ENCODE measurements around the gene PKN2.

The PKN2 gene

DNA sequence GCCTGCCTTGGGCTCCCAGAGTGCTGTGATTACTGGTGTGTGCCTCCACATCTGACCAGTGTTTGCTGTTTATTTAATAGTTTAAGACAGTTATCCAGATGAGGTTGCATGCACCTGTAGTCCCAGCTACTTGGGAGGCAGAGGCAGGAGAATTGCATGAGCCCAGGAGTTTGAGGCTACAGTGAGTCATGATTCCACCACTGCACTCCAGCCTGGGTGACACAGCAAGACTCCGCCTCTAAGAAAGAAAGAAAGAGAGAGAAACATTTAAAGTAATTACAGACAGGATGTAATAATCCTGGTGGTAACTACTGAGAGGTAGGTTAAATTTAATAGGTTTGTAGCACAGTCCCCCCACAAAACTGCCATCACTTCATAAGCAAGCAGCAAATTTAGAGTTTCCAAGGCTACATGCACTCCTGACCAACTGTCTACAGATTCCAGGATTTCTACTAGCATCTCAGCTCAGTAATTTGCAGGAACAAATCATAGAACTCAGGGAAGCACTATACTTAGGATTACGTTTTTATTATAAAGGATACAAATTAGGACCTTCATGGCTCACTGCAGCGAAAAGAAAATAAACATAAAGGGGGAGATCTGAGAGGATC lies 89.6 kb downstream of the PKN2 start:
- TF ChIP-seq, protein P1, sequence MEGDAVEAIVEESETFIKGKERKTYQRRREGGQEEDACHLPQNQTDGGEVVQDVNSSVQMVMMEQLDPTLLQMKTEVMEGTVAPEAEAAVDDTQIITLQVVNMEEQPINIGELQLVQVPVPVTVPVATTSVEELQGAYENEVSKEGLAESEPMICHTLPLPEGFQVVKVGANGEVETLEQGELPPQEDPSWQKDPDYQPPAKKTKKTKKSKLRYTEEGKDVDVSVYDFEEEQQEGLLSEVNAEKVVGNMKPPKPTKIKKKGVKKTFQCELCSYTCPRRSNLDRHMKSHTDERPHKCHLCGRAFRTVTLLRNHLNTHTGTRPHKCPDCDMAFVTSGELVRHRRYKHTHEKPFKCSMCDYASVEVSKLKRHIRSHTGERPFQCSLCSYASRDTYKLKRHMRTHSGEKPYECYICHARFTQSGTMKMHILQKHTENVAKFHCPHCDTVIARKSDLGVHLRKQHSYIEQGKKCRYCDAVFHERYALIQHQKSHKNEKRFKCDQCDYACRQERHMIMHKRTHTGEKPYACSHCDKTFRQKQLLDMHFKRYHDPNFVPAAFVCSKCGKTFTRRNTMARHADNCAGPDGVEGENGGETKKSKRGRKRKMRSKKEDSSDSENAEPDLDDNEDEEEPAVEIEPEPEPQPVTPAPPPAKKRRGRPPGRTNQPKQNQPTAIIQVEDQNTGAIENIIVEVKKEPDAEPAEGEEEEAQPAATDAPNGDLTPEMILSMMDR (conservative IDR thresholded peaks at IDR 0.05; ENCODE audit: low read depth, low read length), result no peak
- DNase-seq (ENCODE audit: low read depth), result no peak
- no peak overlapping the region for H3K4me3 ChIP-seq (ENCODE audit: low read length)

DNA sequence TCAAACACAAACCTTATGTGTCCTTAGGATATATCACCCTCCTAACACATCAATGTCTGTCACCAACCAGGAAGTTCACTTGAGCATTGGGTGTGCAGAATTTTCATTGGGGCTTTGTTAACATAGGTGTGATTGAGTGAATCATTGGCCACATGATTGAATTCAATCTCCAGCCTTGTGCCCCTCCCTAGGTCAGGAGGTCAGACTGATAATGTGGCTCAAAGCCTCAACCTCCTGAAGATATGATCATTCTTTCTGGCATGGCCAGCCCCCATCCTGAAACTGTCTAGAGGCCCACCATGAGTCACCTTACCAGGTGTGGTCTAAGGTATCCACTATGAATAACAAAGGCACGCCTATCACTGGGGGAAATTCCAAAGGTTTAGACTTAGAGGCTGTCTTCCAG lies 90.1 kb downstream of the PKN2 start:
- H3K4me3 ChIP-seq (ENCODE audit: low read length), result no peak overlapping the region
- TF ChIP-seq, protein P1 (conservative IDR thresholded peaks at IDR 0.05; ENCODE audit: low read depth, low read length), result no peak
- DNase-seq (ENCODE audit: low read depth), result no peak

DNA sequence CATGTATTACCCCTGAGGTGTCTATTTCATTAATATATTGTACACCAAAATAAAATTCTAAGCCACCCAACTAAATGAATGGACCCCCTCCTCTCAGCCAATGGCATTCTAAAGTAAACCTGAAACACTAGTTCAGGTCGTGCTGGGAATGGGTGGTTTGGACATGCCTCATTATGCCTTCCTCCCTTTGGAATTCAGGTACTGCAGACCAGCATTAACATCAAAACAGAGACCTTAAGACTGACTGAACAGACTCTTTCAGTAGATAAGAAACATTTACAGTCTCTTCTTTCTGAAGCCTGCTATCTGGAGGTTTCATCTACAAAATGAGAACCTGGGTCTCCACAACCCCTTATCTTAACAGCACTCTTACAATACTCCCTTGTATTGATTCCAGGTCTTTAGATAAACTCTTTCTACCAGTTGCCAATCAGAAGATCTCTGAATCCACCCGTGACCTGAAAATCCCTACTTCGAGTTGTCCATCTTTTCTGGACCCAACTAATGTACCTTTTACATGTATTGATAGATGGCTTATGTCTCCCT lies 93.6 kb downstream of the PKN2 start:
- DNase-seq (ENCODE audit: low read depth), result no peak
- TF ChIP-seq, protein P1 (conservative IDR thresholded peaks at IDR 0.05; ENCODE audit: low read depth, low read length), result no peak
- no peak overlapping the region for H3K4me3 ChIP-seq (ENCODE audit: low read length)

DNA sequence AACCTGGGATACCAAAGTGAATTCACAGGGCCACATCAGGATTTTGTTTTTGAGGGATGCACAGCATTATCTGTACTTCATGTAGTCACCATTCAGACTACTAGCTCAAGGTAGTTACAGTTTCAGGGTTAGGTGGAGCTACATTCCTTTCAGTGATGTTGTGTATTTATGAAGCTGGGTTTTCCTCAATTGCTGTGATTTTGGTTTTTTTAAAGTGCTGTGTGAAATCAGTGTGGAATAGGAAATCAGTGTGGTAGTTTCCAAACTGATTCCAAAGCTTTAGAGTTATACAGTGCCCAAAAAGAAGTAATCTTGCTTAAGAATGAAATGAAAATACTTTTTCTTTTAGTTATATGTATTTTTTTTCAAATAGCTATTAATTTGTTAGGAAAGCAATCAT lies 95.8 kb downstream of the PKN2 start:
- no peak for DNase-seq (ENCODE audit: low read depth)
- no peak overlapping the region for H3K4me3 ChIP-seq (ENCODE audit: low read length)
- TF ChIP-seq, protein P1 (conservative IDR thresholded peaks at IDR 0.05; ENCODE audit: low read depth, low read length), result no peak

DNA sequence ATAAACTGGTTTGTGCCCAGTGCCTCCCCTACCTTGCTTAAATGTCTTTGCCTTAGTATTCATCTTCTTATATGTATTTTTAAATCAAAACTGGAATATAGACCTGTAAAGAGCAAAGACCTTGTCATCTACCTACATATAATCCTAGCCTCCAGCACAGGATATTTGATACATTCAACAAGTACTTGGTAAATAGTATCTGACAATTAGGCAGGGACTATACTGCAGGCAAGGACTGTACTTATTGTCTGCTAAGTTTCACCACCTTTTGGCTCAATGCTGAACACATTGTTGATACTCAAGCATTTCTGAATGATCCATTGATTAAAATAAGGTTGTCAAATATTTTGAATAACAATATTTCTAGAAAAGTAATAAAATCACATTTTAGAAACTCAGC lies 96.4 kb downstream of the PKN2 start:
- H3K4me3 ChIP-seq (ENCODE audit: low read length), result no peak overlapping the region
- no peak for DNase-seq (ENCODE audit: low read depth)
- TF ChIP-seq, protein P1 (conservative IDR thresholded peaks at IDR 0.05; ENCODE audit: low read depth, low read length), result no peak

DNA sequence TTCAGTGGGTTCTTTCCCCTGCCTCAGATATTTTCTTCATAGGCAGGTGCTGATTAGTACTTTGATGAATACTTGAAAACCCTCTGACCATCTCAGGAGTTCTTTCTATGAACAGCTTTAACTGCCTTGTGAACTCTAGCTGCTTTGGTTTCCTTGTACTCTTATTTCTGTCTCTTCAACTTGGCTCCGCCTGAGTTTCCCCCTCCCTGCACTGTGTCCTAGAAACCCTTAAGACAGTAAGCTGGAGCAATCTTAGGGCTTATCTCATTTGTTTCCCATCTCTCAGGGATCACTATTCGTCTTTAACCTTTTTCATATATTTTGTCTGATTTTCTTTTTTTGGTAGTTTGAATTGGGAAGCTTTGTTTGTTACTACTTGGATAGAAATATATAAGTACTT lies 99.1 kb downstream of the PKN2 start:
- DNase-seq (ENCODE audit: low read depth), result no peak
- TF ChIP-seq, protein P1 (conservative IDR thresholded peaks at IDR 0.05; ENCODE audit: low read depth, low read length), result no peak
- no peak overlapping the region for H3K4me3 ChIP-seq (ENCODE audit: low read length)

DNA sequence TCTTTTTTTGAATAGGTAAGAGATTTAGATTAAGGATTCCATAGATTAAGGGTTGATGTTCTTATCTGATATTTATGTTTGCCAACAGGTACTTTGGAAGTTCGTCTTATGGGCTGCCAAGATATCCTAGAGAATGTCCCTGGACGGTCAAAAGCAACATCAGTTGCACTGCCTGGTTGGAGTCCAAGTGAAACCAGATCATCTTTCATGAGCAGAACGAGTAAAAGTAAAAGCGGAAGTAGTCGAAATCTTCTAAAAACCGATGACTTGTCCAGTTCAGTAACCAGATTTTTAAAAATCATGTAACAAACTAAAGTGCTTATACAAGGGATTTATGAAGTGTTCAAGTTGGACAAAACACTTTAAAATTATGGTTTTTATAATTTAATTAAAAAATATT lies 100.5 kb downstream of the PKN2 start:
- TF ChIP-seq, protein P1 (conservative IDR thresholded peaks at IDR 0.05; ENCODE audit: low read depth, low read length), result no peak
- H3K4me3 ChIP-seq (ENCODE audit: low read length), result no peak overlapping the region
- DNase-seq (ENCODE audit: low read depth), result no peak

Measured in retinal pigment epithelial cell (primary cell).